Trophoblast cell (in vitro differentiated cells and primary cell): ENCODE measurements around the gene TBC1D7.

Source experiments
- DNase-seq, 2 donors: peaks; one replicate each; pipeline ENCODE4 v3.0.0-alpha.2; 2016
- H2AFZ ChIP-seq: 2 replicates; pipeline ENCODE4 v1.6.1; 2013; ENCODE audit warnings: low read length, moderate library complexity, mild to moderate bottlenecking; ENCODE audit not compliant: insufficient read depth, poor library complexity
- H2AK5ac ChIP-seq: 2 replicates; pipeline ENCODE4 v1.6.1; 2013; ENCODE audit warnings: mild to moderate bottlenecking, low read length
- H2BK120ac ChIP-seq: 2 replicates; pipeline ENCODE4 v1.6.1; 2013; ENCODE audit warnings: low read length, mild to moderate bottlenecking, moderate library complexity; ENCODE audit not compliant: insufficient read depth, poor library complexity
- H2BK12ac ChIP-seq: 2 replicates; pipeline ENCODE4 v1.6.1; 2013; ENCODE audit warnings: mild to moderate bottlenecking, low read length, moderate library complexity
- H2BK5ac ChIP-seq: 2 replicates; pipeline ENCODE4 v1.6.1; 2013; ENCODE audit warnings: low read length, low read depth, moderate library complexity, mild to moderate bottlenecking; ENCODE audit not compliant: poor library complexity
- H3K14ac ChIP-seq: 2 replicates; pipeline ENCODE4 v1.6.1; 2013; ENCODE audit warnings: mild to moderate bottlenecking, low read length
- H3K18ac ChIP-seq: 2 replicates; pipeline ENCODE4 v1.6.1; 2013; ENCODE audit warnings: mild to moderate bottlenecking, low read length
- H3K23ac ChIP-seq: 2 replicates; pipeline ENCODE4 v1.6.1; 2013; ENCODE audit warnings: low read length
- H3K27ac ChIP-seq: 2 replicates; pipeline ENCODE4 v1.5.1; 2013; ENCODE audit warnings: low read depth, mild to moderate bottlenecking, inconsistent platforms, low read length, moderate library complexity
- H3K27me3 ChIP-seq: 2 replicates; pipeline ENCODE4 v1.6.1; 2013; ENCODE audit warnings: inconsistent platforms, mild to moderate bottlenecking, low read length, moderate library complexity; ENCODE audit not compliant: insufficient read depth
- H3K36me3 ChIP-seq, 2 experiments: 1 replicate in 1 of 2; 2 replicates in 1 of 2; pipeline ENCODE4 v1.6.1; 2013; ENCODE audit warnings: low read length in 2 of 2, mild to moderate bottlenecking in 2 of 2, moderate library complexity in 1 of 2; ENCODE audit not compliant: insufficient read depth in 2 of 2, control insufficient read depth in 1 of 2
- H3K4ac ChIP-seq: 2 replicates; pipeline ENCODE4 v1.6.1; 2013; ENCODE audit warnings: low read depth, mild to moderate bottlenecking, low read length, moderate library complexity
- H3K4me1 ChIP-seq, 2 experiments: 1 replicate in 1 of 2; 2 replicates in 1 of 2; pipeline ENCODE4 v1.6.1; 2013; ENCODE audit warnings: low read length in 2 of 2, mild to moderate bottlenecking in 2 of 2, moderate library complexity in 1 of 2; ENCODE audit not compliant: insufficient read depth in 2 of 2, control insufficient read depth in 1 of 2
- H3K4me2 ChIP-seq: 2 replicates; pipeline ENCODE4 v1.6.1; 2013; ENCODE audit warnings: inconsistent platforms, mild to moderate bottlenecking, low read length, moderate library complexity
- H3K4me3 ChIP-seq: 2 replicates; pipeline ENCODE4 v1.5.1; 2013; ENCODE audit warnings: mild to moderate bottlenecking, low read depth, low read length, inconsistent platforms
- H3K79me1 ChIP-seq: one replicate; pipeline ENCODE4 v1.6.1; 2013; ENCODE audit warnings: low read length
- H3K79me2 ChIP-seq: 2 replicates; pipeline ENCODE4 v1.6.1; 2013; ENCODE audit warnings: low read length, mild to moderate bottlenecking; ENCODE audit not compliant: control insufficient read depth, insufficient read depth, poor library complexity
- H3K9ac ChIP-seq: 2 replicates; pipeline ENCODE4 v1.6.1; 2013; ENCODE audit warnings: mild to moderate bottlenecking, low read length
- H3K9me3 ChIP-seq: 2 replicates; pipeline ENCODE4 v1.6.1; 2013; ENCODE audit warnings: low read depth, mild to moderate bottlenecking, control low read depth, inconsistent platforms, low read length; ENCODE audit not compliant: insufficient read depth
- H4K12ac ChIP-seq: 2 replicates; pipeline ENCODE4 v1.6.1; 2013; ENCODE audit warnings: low read depth, mild to moderate bottlenecking, low read length, moderate library complexity
- H4K8ac ChIP-seq: 2 replicates; pipeline ENCODE4 v1.6.1; 2013; ENCODE audit warnings: low read depth, mild to moderate bottlenecking, low read length, moderate library complexity
- H4K91ac ChIP-seq: one replicate; pipeline ENCODE4 v1.6.1; 2013; ENCODE audit warnings: low read depth, mild to moderate bottlenecking, low read length, moderate library complexity
- whole genome bisulfite sequencing: extraction: QIAGEN DNeasy Blood & Tissue Kit; methylation state at CpG from one replicate; pipeline ENCODE4 v1.1.7; 2013; ENCODE audit warnings: missing lambda C conversion rate; ENCODE audit not compliant: insufficient read length, insufficient coverage; ENCODE audit errors: extremely low coverage; 5-methylcytosine and 5-hydroxymethylcytosine counted together

The TBC1D7 gene

GRCh38 chr6:13355999-13356785 lies 27.9 kb upstream of the TBC1D7 start:
- DNase-seq: no peak
- Histone ChIP-seq H2AFZ (no peak overlapping the region), H2BK120ac (no peak overlapping the region), H3K18ac (no peak overlapping the region), H3K4me2 (no peak overlapping the region), H3K4ac (no peak overlapping the region), H3K27me3 (no peaks in the 10 kb centered on the region), H3K27ac (peak overlapping the region; percentile 83), H4K12ac (no peak overlapping the region), H3K9ac (no peak overlapping the region), H3K79me2 (no peaks in the 10 kb centered on the region), H3K14ac (no peak overlapping the region), H3K36me3 (no peaks in the 10 kb centered on the region), H2BK12ac (no peak overlapping the region), H4K8ac (no peak overlapping the region), H2AK5ac (no peak overlapping the region), H3K4me1 (peaks cover 17 to 26% of the 10 kb centered on the region in 2 experiments), H3K9me3 (no peaks in the 10 kb centered on the region), H3K23ac (no peak overlapping the region), H2BK5ac (no peak overlapping the region), H3K79me1 (peaks cover 12% of the 10 kb centered on the region), H4K91ac (peak overlapping the region; percentile 17), H3K4me3 (no peak overlapping the region)
- no CpG with 5 or more reads among the region's 6 CpGs for WGBS

DNA sequence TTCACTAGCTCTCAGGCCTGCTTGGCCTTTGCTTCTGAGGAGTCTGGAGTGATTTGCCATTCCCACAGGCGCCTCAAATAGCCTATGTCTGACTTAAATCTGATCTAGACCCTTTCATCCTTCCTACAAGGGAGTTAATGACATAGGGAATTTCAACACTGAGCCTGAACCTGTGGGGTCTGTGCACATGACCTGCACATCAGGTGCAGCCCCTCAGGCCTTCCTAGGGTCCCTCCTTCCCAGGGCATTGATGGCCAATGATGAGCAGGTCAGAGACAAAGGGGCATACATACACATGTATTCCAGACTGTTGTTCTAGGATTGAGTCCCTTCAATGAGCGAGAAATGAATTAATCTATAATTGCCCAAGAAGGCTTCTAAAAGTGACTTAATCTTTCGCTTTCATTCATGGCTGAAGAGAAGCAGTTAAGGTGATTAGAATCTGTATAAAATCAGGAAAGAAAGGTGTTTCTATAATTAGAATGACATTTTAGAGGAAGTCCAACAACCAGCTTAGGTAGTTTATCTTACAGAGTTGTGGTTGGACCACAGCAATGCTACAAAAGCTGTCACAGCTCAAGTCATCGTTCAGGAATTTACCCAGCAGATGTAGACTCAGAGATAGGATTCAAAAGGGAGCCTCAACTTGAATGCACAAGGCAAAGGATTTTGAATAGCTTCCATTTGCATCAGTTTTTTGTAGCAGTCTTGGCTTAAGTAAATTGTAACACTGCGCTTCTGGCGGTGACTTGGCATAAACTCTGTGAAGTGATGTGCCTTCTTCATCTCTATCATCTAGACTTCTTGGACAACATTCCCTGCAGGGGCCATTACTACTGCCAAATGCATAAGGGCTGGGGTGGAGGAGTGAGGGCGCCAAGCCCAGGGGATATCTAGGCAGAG lies 27.0 kb upstream of the TBC1D7 start:
- Histone ChIP-seq H2BK120ac (peak overlapping the region; percentile 54), H4K91ac (peak overlapping the region; percentile 58), H3K14ac (no peak overlapping the region), H3K36me3 (no peaks in the 10 kb centered on the region), H2BK12ac (peak overlapping the region; percentile 53), H3K9ac (no peak overlapping the region), H4K8ac (no peak overlapping the region), H3K79me1 (peaks cover 14% of the 10 kb centered on the region), H3K4ac (no peak overlapping the region), H2AK5ac (no peak overlapping the region), H3K18ac (no peak overlapping the region), H3K27ac (peak overlapping the region; percentile 83), H3K23ac (no peak overlapping the region), H4K12ac (no peak overlapping the region), H3K27me3 (no peaks in the 10 kb centered on the region), H3K79me2 (no peaks in the 10 kb centered on the region), H3K4me1 (peaks cover 23 to 27% of the 10 kb centered on the region in 2 experiments), H2AFZ (no peak overlapping the region), H2BK5ac (peak overlapping the region; percentile 18), H3K4me2 (no peak overlapping the region), H3K9me3 (no peaks in the 10 kb centered on the region), H3K4me3 (no peak overlapping the region)
- WGBS: no CpG with 5 or more reads among the region's 7 CpGs
- peak; percentile 81 to 93 for DNase-seq

GRCh38 chr6:13354331-13355042 lies 26.1 kb upstream of the TBC1D7 start:
- Histone ChIP-seq H3K79me2 (no peaks in the 10 kb centered on the region), H3K9me3 (no peaks in the 10 kb centered on the region), H3K36me3 (no peaks in the 10 kb centered on the region), H3K4me1 (peaks cover 25 to 29% of the 10 kb centered on the region in 2 experiments), H3K4me2 (no peak overlapping the region), H3K18ac (no peak overlapping the region), H4K8ac (no peak overlapping the region), H3K27me3 (no peaks in the 10 kb centered on the region), H2BK120ac (peak overlapping the region; percentile 23), H2BK5ac (peak overlapping the region; percentile 18), H2BK12ac (peak overlapping the region; percentile 20), H4K91ac (peak overlapping the region; percentile 58), H4K12ac (no peak overlapping the region), H3K9ac (peak overlapping the region; percentile 38), H3K23ac (no peak overlapping the region), H3K4me3 (no peak overlapping the region), H2AK5ac (no peak overlapping the region), H3K4ac (no peak overlapping the region), H3K27ac (peak overlapping the region; percentile 71), H2AFZ (no peak overlapping the region), H3K79me1 (peaks cover 14% of the 10 kb centered on the region), H3K14ac (peak overlapping the region; percentile 23)
- WGBS: no CpG with 5 or more reads among the region's 13 CpGs
- DNase-seq: peak; percentile 45 to 64

DNA sequence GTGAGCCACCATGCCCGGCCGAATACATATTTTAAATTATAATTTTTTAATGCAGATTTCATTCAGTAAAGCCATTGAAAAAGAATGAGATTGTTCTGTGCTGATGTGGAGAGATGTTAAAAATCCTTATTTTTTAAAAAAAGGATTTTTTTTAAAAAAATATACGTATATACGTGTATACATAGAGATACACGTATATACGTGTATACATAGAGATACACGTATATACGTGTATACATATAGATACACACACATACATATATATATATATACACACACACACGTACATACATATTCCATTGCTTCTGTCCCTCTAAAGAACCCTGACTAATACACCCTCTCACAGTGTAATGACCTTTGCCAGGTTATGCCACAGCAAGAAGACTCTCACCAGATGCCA lies 23.8 kb upstream of the TBC1D7 start:
- no peak overlapping the region for H3K27ac ChIP-seq
- WGBS: no CpG with 5 or more reads among the region's 9 CpGs
- no peak overlapping the region for H2BK120ac ChIP-seq
- no peak overlapping the region for H4K8ac ChIP-seq
- no peak overlapping the region for H3K23ac ChIP-seq
- H3K36me3 ChIP-seq: no peaks in the 10 kb centered on the region
- H3K4ac ChIP-seq: no peak overlapping the region
- H3K79me1 ChIP-seq: peaks cover 12% of the 10 kb centered on the region
- no peak overlapping the region for H3K14ac ChIP-seq
- no peak overlapping the region for H4K12ac ChIP-seq
- no peak overlapping the region for H3K18ac ChIP-seq
- H4K91ac ChIP-seq: no peak overlapping the region
- H2AFZ ChIP-seq: no peak overlapping the region
- H3K9me3 ChIP-seq: no peaks in the 10 kb centered on the region
- H3K27me3 ChIP-seq: no peaks in the 10 kb centered on the region
- no peak overlapping the region for H3K9ac ChIP-seq
- H2BK5ac ChIP-seq: no peak overlapping the region
- no peak overlapping the region for H2BK12ac ChIP-seq
- H2AK5ac ChIP-seq: no peak overlapping the region
- no peaks in the 10 kb centered on the region for H3K79me2 ChIP-seq
- peaks cover 25 to 29% of the 10 kb centered on the region in 2 experiments for H3K4me1 ChIP-seq
- no peak overlapping the region for H3K4me3 ChIP-seq
- H3K4me2 ChIP-seq: no peak overlapping the region
- DNase-seq: no peak
